ENCODE measurements around the gene LRP1B.
A peak's percentile ranks its signal among the peaks of the same experiment; 100 is the strongest.

The LRP1B gene

GRCh38 chr2:140701726-140702125 is 1429.1 kb downstream of the LRP1B start:
- TF ChIP-seq, protein P1, sequence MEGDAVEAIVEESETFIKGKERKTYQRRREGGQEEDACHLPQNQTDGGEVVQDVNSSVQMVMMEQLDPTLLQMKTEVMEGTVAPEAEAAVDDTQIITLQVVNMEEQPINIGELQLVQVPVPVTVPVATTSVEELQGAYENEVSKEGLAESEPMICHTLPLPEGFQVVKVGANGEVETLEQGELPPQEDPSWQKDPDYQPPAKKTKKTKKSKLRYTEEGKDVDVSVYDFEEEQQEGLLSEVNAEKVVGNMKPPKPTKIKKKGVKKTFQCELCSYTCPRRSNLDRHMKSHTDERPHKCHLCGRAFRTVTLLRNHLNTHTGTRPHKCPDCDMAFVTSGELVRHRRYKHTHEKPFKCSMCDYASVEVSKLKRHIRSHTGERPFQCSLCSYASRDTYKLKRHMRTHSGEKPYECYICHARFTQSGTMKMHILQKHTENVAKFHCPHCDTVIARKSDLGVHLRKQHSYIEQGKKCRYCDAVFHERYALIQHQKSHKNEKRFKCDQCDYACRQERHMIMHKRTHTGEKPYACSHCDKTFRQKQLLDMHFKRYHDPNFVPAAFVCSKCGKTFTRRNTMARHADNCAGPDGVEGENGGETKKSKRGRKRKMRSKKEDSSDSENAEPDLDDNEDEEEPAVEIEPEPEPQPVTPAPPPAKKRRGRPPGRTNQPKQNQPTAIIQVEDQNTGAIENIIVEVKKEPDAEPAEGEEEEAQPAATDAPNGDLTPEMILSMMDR (IDR thresholded peaks at IDR 0.05): no peak
- TF ChIP-seq ZFX (IDR thresholded peaks at IDR 0.05; ENCODE audit: borderline replicate concordance): no peak
- no peak overlapping the region for H3K27ac ChIP-seq

- H3K27ac ChIP-seq: no peak overlapping the region
- TF ChIP-seq, protein P1 (IDR thresholded peaks at IDR 0.05): no peak
- TF ChIP-seq ZFX (IDR thresholded peaks at IDR 0.05; ENCODE audit: borderline replicate concordance): no peak
Observed at GRCh38 chr2:140698636-140699035, 1432.2 kb downstream of the LRP1B start.

DNA sequence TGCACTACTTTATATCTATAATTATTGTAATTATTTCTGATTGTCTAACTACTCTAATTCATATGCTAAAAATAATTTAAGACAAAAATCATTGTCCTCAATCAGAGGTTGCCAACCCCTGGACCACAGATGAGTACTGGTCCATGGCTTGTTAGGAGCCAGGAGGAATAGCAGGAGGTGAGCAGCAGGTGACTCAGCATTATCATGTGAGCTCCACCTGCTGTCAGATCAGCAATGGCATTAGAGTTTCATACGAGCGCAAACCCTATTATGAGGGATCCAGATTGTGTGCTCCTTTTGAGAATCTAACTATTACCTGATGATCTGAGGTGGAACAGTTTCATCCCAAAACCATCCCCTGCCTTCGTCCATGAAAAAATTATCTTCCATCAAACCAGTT is 1434.4 kb downstream of the LRP1B start:
- no peak for TF ChIP-seq ZFX (IDR thresholded peaks at IDR 0.05; ENCODE audit: borderline replicate concordance)
- TF ChIP-seq, protein P1 (IDR thresholded peaks at IDR 0.05): 0 out of 2 replicates have a peak, but pooled peaks have one; percentile 10
- no peak overlapping the region for H3K27ac ChIP-seq

DNA sequence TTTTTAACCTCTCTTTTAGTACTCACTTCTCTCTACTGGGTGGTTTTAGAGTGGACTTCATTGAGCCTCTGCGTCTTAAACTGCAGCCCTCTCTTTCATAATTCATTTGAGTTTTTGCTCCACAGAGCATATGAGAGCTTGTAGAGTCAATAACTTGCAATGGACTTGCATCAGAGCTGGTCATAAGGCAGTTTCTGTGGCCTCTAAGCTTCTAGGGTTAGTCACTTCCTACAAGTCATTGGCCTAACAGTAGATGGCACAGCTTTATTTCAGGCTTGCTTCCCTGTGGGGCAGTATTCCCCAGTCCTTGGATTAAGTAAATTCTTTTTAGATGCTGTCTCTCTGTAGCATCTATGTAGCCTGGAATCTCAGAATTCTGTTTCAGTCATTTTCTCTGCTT is 1435.7 kb downstream of the LRP1B start:
- TF ChIP-seq, protein P1 (IDR thresholded peaks at IDR 0.05): no peak
- no peak for TF ChIP-seq ZFX (IDR thresholded peaks at IDR 0.05; ENCODE audit: borderline replicate concordance)
- no peak overlapping the region for H3K27ac ChIP-seq

DNA sequence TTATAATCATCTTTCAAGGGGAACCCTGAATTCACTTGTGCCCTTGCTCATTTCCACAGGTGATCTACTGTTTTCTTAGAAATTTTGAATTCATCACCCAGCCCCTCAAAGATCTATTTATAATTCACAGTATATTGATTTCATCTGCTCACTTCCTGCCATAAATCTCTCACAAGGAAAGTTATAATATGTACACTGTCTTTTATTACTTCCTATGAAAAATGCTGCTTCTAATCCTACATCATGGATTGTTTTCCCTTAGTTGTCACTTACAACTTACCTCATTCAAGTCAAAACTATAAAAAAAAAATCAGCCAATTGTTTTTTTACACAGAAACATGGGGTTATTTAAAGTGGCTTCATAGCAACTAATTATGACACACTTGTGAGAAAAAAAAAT is 1443.0 kb downstream of the LRP1B start:
- TF ChIP-seq ZFX (IDR thresholded peaks at IDR 0.05; ENCODE audit: borderline replicate concordance): no peak
- TF ChIP-seq, protein P1 (IDR thresholded peaks at IDR 0.05): no peak
- no peak overlapping the region for H3K27ac ChIP-seq

DNA sequence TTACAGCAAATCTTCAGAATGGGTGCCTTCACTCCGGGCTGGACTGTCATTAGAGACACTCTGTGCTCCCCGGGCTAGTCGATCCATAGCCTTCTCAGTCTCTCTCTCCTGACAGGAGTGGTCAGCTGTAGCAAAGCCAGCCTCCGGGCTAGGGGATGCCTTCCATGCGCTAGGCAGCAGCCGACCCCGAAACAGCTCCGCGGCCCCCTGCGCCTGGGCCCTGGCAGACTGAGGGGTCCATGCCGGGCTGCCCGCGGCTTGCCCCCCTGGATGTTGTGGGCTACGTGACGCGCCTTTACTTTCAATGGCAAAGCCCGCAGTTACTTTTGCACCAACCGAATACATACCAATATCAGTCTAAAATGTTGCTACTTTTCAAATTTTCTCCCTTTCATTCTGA is 1447.2 kb downstream of the LRP1B start:
- TF ChIP-seq, protein P1 (IDR thresholded peaks at IDR 0.05): no peak
- no peak for TF ChIP-seq ZFX (IDR thresholded peaks at IDR 0.05; ENCODE audit: borderline replicate concordance)
- H3K27ac ChIP-seq: no peak overlapping the region

- no peak for TF ChIP-seq ZFX (IDR thresholded peaks at IDR 0.05; ENCODE audit: borderline replicate concordance)
- TF ChIP-seq, protein P1 (IDR thresholded peaks at IDR 0.05): no peak
- H3K27ac ChIP-seq: no peak overlapping the region
Observed at GRCh38 chr2:140680862-140681261, 1450.0 kb downstream of the LRP1B start.
